Measurements from ENCODE around the gene PRDM15.

Gene PRDM15

GRCh38 chr21:41774467-41775148, 104.5 kb downstream of the PRDM15 start:
- no peak for DNase-seq

DNA sequence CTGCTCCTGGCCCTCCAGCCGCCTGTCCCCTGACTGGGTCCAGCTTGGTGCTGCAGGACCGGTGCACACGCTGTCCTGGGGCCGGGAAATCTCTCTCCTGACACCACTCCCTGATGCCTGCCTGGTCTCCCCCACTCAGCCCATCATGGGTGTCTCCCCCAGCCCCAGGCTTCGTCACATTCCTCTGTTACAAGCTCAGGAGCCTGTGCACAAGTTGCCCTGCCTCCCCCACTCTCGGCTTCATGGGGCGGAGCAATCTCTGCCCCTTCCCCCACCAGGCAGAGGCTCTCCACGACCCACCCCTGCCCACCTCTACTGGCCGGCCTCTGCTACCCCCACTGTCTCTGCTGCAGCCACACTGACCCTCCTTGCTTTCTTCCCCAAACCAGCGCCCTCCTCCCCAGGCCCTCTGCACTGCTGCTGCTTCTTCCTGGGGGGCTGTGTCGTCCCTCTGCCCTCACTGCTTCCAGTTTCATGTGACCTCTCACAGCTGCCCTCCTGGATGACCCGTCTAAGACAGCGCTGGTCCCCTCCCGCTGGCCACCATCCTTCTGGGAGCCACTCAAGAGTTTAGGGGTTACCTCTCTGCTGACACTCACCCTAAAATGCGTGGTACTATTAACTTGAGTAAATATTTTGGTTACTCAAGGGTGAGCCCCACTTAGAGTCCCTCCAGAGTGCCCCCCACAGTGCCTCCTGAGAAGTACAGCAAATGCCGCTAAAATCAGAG, 106.6 kb downstream of the PRDM15 start:
- DNase-seq = no peak

DNA sequence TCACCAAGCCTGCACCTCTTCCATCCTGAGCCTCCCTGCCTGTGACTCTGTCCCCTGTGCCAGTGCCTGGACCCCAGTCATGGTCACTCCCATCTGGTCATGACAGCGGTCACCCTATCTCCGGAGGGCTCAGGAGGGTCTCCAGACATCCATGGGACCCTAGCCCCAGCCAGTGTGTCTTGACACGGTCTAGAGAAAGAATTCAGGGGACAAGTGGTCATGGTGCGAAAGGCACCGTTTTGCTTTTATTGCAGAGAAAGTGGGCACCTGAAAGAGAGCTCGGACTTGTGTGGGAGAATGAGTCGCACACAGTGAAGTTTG, 107.6 kb downstream of the PRDM15 start:
- DNase-seq = no peak

DNA sequence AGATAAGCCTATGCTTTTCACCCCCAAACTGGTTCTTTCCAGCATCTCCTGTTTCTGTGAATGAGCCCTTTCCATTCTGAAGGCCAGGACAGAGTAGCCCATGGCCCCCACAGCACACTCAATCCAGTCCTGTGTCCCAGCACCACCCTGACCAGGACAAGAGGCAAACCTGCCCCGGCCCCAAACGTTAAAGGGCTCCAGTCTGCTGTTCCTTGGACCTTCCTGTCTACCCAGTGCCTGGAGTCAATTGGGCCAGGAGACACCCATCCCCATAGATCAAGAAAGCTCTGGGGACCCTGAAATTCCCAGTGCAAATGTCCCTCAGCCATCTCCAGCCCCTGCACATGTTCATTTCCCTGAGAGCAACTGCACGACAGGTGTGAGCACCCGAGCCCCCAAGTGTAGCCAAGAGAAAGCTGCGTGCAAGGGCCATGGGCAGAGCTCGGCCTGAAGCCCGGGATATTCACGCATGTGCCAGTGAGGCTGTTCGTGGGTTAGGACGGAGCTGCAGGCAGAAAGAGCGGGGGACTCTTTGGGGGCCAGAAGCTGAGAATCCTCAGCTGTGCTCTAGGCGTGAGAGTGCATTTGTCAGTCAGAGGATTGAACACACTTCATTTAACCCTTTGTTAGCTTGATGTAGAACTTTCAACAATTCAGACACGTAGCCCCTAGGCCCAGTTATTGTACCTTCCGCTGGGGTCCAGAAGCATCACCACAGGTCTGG, 108.1 kb downstream of the PRDM15 start:
- DNase-seq = no peak

DNA sequence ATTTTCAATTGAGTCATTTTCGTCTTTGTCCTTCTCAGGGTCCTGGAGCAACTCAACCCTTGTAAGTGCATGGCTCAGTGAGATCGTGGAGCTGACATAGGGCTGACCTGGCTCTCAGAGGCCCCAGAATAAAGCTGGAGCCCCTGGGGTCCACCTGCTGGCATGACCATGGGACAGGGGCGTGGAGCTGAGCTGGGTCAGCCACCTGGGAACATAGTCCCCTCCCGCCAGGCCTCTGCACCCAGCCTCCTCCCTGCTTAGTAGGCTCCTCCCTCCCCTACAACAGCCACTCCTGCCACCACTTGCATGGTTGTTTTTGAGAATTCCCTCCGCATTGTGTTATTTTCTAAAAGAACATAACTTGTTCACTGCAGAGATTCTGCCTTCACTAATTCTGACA, 109.2 kb downstream of the PRDM15 start:
- DNase-seq = no peak

DNA sequence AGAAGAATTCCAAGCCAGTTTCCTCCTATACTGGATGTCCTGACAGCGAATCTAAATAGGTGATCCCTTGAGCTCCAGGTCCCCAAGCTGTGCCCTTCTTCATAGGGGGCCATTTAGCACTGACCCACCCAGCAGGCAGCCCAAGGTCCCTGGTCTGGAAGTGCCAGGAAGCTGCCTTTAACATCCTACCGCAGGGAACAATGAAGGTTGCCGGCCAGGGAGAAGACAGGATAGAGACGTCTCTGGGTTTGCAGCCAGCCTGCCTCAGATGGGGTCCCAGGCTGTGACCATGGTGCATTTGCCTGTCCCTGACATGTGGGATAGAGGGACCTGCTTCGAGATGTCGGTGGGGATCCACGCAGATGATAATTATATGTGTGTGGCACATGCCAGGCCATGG, 109.6 kb downstream of the PRDM15 start:
- no peak for DNase-seq

- no peak for DNase-seq
These were observed 110.0 kb downstream of the PRDM15 start for GRCh38 chr21:41769111-41769510.

DNA sequence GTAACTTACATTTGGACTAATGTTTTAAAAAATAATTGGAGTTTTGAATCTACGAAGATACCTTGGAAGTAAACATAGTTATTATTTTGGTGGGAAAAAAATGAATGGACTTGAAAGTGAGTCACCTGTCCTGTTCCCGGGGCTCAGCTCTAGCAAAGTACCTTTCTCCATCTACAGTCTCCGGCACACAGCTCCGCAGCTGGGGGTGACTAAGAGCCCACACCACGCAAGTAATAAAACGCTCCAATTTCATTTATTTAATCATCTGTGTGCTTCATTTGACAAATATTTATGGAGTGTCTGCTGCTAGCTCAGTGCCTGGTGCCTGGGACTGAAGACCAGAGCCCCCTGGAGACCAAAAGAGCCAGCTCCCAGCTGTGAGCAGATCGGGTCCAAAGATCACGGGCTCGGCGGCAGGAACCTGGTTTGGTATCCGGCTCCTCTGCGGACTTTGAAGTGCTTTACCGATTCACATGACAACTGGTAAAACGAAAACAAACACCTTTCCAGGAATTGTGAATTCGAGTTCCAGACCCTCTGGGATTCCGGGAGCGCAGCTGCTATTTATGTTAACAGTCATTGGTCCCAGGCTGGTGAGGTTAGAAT, 110.6 kb downstream of the PRDM15 start:
- DNase-seq = no peak

GRCh38 chr21:41767606-41768436, 111.3 kb downstream of the PRDM15 start:
- DNase-seq = no peak

GRCh38 chr21:41766883-41767605, 112.1 kb downstream of the PRDM15 start, which contains the start of gene RIPK4:
TSS of gene RIPK4 (minus strand) at chr21:41767052. CDS start at chr21:41767041, 11 bp downstream.
- DNase-seq = peak; percentile 60

- no peak for DNase-seq
These were observed 112.9 kb downstream of the PRDM15 start for GRCh38 chr21:41765973-41766882.

DNA sequence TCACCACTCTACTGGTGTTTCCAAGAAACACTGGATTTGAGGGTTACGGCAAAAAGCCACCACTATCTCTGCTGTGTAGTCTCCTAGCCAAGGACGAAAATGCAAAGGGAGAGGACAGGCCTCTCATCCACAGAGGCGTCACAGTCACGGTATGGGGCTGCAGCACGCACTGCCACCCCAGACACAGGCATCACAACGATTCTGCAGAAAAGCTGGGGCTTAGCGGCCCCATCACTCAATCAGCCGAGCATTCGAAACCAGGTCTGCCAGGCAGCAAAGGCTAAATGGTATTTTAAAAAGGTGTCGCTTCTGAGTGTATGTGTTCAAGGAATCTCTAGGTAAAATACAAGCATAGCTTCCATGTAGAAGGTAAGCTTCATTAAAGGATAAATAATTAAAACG, 113.7 kb downstream of the PRDM15 start:
- no peak for DNase-seq

DNA sequence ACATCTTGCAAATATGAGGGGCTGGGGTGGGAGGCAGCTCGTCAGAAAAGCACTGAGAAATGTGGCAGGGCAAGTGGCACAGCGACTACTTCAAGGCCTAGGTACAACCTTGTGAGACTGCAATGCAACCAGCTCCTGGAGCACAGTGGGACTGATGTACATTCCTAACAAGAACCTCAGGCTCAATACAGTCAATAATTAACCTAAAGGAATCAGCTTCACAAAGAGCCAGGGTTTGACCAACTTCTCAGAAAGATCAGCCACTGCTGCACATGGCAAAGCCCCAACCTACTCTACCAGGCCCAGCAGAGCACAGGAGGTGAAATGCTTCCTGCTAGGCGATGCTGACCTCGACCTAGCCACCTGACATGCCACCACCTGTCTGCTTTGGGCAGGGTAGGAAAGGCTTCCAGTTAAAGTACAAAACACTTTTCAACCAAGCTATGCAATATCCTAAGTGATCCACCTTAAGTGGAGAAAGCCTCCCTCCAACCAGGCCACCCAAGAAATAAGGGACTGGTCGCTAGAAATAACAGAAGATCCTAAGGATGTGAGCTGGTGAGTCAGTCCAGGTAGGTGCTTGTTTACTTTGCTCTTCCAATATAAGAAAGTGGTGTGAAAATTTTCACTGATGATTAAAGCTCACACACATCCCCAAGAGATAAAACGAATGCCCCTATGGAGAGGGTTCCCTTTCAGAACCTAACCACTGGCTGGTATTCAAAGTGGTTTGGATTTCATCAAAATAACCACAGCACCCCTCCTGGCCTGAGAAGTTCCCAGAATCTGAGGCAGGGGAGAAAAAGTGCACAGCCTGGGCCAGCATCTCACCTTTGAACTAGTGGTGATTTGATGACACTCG, 114.4 kb downstream of the PRDM15 start:
- DNase-seq = no peak

DNA sequence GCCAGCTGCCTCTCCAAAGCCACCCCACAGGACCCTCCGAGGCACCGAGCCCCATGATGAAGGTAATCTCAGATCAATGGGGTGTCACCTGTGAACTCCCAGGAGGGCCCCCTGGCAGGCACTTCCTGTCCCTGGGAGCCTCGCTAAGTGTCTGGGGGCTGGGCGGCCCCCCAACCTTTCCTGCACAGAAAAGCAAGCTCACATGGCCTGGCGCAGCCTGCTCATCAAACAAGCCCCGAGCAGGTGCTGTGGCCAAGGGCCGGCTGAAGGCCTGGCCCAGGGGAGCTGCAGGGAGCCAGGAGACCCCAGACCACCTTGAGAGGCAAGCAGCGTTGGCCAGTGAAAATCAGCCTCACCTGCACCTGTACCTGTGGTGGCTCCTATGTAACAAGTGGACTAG, 115.1 kb downstream of the PRDM15 start:
- DNase-seq = no peak

- no peak for DNase-seq
These were observed 115.7 kb downstream of the PRDM15 start for GRCh38 chr21:41763398-41763931.

DNA sequence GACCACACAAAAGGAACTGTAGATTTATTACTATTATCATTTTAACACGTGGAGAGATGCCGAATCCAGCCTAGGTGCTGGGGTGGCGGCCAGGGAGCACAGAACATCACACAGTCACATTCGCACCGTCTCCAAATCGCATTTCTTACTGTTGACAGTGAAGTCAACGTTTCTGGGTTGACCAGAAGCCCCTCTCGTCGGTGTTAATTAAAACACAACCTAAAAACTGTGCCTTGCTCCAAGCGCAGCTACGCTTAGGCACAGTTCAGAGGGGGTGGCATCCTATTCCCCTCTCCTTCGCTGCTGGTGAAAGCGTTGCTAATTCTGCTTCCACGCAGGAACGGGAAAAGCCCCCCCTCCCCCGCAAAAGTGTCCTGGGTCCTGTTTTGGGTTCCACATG, 116.4 kb downstream of the PRDM15 start:
- DNase-seq = no peak

DNA sequence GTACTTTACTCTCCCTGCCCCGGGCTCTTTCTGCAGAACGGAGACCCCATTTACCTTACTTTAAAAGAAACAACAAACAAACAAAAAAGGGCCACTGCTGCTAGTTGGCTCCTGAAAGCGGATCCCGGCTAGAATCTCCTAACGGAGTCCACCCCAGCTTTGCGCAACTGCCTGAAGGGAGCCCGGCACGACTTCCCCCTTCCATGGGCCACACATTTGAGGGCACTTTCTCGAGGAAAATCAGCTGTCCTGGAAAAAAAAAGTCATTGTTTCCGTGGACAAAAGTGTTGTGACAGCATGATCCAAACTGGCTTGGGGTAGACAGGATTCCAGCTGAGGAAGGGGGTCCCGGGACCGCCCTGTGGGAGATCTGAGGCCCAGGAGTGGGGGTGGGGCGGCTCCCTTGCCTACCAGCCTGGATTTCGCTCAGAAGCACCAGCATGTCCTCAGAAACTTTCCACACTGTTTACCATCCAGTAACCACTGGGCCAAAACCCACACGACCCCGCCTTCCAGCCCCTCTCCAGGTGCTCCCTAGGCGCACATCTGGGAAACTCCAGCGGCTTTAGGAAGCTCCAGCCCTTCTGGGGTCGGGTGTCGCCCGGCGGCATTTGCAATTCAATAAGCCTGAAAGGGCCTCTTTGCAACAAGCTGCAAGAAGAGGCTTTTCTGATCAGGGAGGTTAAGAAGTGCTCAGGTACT, 117.1 kb downstream of the PRDM15 start:
- DNase-seq = no peak

DNA sequence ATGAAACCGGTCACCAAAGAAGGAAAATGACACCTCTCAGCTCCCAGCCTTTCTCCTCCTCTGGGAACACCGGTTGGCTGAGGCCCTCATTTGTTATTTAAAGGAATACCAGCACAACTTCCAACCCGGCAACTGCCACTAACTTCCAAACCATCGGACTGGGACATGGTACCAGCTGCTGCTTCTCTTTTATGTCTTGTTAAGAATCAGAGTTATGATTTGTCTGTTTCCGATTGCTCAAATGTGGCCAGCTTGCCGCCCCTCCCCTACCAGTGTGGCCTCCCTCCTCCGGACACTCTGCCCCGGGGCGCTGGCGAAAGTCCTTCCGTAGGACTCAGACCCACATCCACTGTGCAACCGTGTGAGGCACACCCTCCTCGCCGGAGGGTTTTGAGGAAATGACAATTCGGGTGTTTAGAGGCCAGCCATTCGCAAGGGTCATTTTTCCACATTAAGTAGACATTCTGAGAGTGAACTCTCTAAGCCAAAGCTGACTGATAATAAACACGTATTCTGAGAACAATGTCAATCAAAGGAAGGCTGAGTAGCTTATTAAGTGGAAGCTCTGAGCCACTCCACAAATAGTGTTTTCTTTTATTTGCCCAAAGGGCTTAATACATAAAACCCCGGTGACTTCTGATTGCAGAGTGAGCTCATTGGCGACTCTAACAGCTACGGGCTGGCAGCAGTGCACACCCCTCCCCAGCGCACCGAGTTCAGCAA, 117.8 kb downstream of the PRDM15 start:
- DNase-seq = no peak

All from activated T-cell treated with anti-CD3 and anti-CD28 coated beads for 4 hours (primary cell).